GM15510 (cell line): ENCODE measurements around the gene VPS37D.

Source experiments
- POLR2A ChIP-seq: IDR thresholded peaks from 3 replicates; pipeline ENCODE4 v1.6.1; 2011; ENCODE audit warnings: borderline replicate concordance; ENCODE audit not compliant: insufficient read length; ENCODE audit errors: extremely low read depth

VPS37D gene

DNA sequence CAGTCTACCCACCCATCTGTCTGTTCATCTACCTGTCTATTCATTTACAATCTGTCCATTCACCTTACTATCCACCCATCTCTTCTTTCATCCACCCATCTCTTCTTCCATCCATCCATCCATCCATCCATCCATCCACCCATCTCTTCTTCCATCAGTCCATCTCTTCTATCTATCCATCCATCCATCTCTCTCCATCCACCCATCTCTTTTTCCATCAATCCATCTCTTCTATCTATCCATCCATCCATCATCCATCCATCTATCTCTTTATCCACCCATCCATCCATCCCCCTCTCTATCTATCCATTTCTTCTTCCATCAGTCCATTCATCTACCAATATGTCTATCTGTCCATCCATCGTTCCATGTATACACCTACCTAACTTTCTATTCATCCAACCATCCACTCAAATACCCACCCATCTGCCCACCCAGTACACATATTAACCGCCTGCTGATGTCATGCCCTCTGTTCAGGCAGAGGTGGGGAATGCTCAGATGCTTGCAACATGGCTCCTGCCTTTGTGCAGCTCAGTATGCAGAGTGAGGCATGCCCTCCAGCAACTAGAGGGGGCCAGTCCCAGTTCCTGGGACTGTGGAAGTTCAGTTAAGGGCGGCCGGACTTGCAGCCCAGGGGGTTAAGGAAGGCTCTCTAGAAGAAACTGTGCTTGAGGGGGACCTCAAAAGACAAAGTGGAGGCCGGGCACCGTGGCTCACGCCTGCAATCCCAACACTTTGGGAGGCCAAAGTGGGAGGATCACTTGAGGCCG, 32.0 kb upstream of the VPS37D start:
- TF ChIP-seq POLR2A: no peak

DNA sequence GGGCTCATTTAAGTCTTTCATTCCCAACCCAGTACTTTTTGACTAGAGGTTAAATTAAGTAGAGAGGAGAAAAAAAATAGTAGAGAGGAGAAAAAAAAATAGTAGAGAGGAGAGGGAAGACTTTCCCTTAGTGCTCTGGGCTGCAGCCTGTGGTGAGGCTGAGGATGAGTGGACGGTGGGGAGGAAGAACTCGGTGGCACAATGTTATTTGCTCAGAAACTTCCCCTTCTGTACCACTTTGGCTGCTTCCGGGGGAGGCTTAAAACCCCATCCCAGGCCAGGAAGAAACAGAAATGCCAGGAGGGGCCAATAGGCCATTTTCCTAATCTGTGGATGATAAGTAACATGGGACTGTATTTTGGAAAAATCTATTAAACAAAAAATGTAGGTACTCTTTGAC, 28.7 kb upstream of the VPS37D start:
- no peak for TF ChIP-seq POLR2A

GRCh38 chr7:73642834-73643233, 24.8 kb upstream of the VPS37D start:
- no peak for TF ChIP-seq POLR2A

DNA sequence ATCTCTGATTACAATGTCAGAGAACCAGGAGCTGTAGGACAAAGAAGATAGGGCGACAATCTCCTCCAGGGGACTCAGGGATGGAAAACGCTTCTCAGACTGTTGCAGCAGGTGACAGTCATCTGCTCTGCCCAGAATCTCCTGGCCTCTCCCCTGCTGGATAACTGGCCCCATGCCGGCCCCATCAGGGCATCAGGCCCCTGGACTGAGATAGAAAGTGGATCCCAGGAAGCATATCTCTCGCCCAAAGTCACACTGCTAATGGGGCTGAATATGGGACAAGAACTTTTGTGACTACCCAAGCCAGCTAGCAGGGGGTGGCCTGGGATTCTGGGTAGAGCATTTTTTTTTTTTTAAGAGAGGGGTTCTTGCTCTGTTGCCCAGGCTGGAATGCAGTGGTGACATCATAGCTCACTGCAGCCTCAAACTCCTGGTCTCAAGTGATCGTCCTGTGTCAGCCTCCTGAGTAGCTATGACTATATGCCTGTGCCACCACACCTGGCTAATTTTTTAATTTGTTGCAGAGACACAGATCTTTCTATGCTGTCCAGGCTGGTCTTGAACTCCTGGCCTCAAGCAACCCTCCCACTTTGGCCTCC, 22.8 kb upstream of the VPS37D start:
- no peak for TF ChIP-seq POLR2A

GRCh38 chr7:73645643-73646174, 21.9 kb upstream of the VPS37D start:
- no peak for TF ChIP-seq POLR2A

DNA sequence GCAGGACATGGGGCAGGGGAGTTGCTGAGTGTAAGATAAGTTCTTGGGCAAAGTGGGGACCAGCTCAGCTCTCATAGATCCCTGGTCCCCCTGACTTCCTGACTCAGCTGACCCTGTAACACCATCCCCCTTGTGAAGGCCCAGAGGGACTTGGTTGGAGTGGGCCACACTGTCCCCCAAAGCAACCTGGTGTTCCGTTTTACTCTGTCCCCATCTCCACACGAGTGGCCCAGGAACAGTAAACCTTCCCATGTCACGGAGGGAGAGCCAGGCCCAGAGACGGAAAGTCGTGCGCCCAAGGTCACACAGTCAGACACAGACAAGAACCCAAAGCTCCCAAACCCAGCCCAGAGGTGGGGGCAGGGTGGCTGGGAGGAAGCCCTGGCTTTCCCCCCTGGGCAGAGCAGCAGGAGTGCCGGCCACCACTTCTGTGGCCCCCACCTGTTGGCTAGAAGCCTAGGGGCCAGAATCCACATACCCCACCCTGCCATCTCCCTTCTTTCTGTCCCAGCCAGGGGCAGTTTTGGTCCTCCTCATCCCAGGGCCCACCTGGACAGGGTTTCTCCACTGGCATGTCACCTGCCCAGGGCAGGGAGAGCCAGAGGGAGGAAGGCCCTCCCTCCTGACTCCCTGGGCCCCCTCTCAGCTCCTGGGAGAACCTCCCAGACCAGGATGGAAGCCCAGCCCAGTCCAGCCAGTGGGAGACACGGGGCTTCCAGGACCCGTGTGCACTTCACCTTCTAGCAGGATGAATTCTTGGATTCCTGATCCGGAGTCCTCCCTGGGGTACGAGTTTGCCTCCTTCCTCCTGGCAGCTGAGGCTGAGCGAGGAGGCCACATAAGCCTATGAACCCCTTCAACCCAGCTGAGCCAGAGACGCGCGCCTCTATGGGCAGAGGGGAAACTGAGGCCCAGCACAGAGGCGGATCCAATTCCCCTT, 20.6 kb upstream of the VPS37D start:
- no peak for TF ChIP-seq POLR2A

GRCh38 chr7:73647725-73648592, 19.7 kb upstream of the VPS37D start:
- no peak for TF ChIP-seq POLR2A

- TF ChIP-seq POLR2A: no peak
Measured at GRCh38 chr7:73648593-73649332, 18.9 kb upstream of the VPS37D start.

DNA sequence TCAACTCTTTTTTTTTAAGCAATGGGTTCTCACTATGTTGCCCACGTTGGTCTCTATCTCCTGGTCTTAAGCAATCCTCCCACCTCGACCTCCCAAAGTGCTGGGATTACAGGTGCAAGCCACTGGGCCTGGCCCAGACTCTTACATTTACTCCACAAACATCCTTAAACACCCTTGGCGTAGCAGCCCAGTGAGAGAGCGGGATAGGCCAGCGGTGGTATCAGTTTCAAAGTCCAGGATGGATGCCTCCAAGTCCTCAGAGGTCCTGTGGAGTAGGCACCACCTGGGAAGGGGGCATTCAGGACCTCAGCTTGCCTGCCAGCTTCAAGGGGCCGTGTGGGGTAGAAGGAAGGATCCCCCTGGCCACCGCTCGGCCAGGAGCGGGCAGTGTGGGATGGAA, 18.1 kb upstream of the VPS37D start:
- no peak for TF ChIP-seq POLR2A

GRCh38 chr7:73650524-73650923, 17.1 kb upstream of the VPS37D start:
- TF ChIP-seq POLR2A: no peak

- no peak for TF ChIP-seq POLR2A
Measured at GRCh38 chr7:73652541-73652949, 15.1 kb upstream of the VPS37D start.

GRCh38 chr7:73659983-73660382, 7.6 kb upstream of the VPS37D start:
- TF ChIP-seq POLR2A: no peak

GRCh38 chr7:73663033-73663432, 4.6 kb upstream of the VPS37D start:
- no peak for TF ChIP-seq POLR2A

DNA sequence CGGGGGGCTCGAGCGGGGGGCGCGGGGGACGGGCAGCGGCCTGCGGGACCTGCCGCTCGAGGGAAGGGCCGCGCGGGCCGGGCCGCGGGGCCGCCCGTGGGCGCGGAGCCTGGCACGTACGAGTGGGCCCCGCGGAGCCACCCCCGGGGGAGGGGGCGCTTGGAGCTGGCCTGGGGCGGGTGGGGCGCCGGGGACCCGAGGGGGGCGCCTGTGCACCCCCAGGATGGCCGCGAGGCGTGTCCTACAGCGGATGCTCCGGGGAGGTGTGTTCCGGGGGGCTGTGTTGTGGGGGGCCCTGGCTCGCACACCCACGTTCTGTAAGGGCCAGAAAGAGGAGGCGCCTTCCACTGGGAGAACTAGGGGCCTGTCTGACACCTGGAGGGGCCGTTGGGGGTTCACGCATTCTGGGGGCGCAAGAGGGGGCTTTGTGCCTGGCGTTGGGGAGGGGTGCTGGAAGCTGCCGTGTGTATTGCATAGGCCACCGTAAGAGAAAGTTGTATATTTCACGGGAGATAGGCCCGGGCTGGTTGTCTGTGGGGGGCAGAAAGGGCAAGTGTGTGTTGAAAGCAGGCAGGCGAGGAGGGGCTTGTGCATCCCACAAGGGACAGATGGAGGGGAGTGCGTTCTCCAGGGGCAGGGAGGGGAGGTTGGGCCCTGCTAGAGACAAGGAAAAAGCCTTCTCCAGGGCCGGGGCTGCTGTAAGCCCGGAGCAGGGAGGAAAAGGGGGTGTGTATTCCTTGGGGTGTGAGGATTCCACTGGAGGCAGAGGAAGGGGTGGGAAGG, 663 bp downstream of the VPS37D start:
- TF ChIP-seq POLR2A: no peak

DNA sequence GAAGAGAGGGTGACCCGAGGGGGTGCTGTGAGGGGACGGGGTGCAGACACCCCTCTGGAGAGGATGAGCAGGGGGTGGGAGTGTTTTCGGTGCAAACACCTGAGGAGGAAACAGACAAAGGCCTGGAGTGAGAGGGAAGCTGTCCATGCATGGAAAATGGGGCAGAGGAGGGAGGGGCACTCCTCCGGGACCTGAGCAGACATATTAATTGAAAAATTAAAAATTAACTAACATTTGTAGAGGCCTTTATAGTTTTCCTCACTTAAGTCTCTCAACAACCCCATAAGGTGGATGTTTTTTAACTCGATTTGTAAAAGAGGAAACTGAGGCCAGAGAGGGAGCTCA, 1.2 kb downstream of the VPS37D start:
- no peak for TF ChIP-seq POLR2A
